Astrocyte (in vitro differentiated cells and primary cell): ENCODE results near the gene DPP4. TPM values are rescaled to one million over a fixed set of nuclear protein-coding genes. Genes with fewer than 3 reads are reported as not detected.

Source experiments
- DNase-seq: peaks from one replicate; pipeline ENCODE4 v3.0.0-alpha.2; 2010; ENCODE audit warnings: low read depth
- FAIRE-seq: peaks from 2 replicates; lab custom pipeline; 2011; peaks lifted over from hg19 to GRCh38; lab: Jason Lieb, UNC
- H2AFZ ChIP-seq: 2 replicates; pipeline ENCODE4 v1.6.0; 2012; ENCODE audit warnings: low read depth, low read length, inconsistent platforms
- H3K27ac ChIP-seq: 2 replicates; pipeline ENCODE4 v1.5.1; 2011; ENCODE audit warnings: low read depth, low read length, inconsistent platforms
- H3K27me3 ChIP-seq: 2 replicates; pipeline ENCODE4 v1.6.0; 2011; ENCODE audit warnings: low read length, inconsistent platforms; ENCODE audit not compliant: insufficient read depth
- H3K36me3 ChIP-seq: 2 replicates; pipeline ENCODE4 v1.5.1; 2011; ENCODE audit warnings: low read length, inconsistent platforms; ENCODE audit not compliant: insufficient read depth
- H3K4me1 ChIP-seq: 2 replicates; pipeline ENCODE4 v1.5.1; 2011; ENCODE audit warnings: low read length, inconsistent platforms; ENCODE audit not compliant: insufficient read depth
- H3K4me2 ChIP-seq: 2 replicates; pipeline ENCODE4 v1.6.0; 2012; ENCODE audit warnings: low read length, inconsistent platforms
- H3K4me3 ChIP-seq: 2 replicates; pipeline ENCODE4 v1.5.1; 2011; ENCODE audit warnings: low read depth, mild to moderate bottlenecking, low read length, inconsistent platforms; ENCODE audit not compliant: insufficient read depth
- H3K79me2 ChIP-seq: 2 replicates; pipeline ENCODE4 v1.6.0; 2012; ENCODE audit warnings: mild to moderate bottlenecking, low read length, inconsistent platforms; ENCODE audit not compliant: insufficient read depth
- H3K9ac ChIP-seq: 2 replicates; pipeline ENCODE4 v1.6.0; 2012; ENCODE audit warnings: mild to moderate bottlenecking, low read length, inconsistent platforms
- H3K9me3 ChIP-seq: 2 replicates; pipeline ENCODE4 v1.5.1; 2012; ENCODE audit warnings: low read depth, mild to moderate bottlenecking, low read length, inconsistent platforms; ENCODE audit not compliant: insufficient read depth
- H4K20me1 ChIP-seq: 2 replicates; pipeline ENCODE4 v1.6.0; 2012; ENCODE audit warnings: low read length, inconsistent platforms; ENCODE audit not compliant: insufficient read depth
- H3K27ac Mint-ChIP-seq: one replicate; pipeline ENCODE4 v1.8.0; 2021; ENCODE audit warnings: mild to moderate bottlenecking, mixed read lengths; ENCODE audit not compliant: unreplicated experiment
- H3K27me3 Mint-ChIP-seq: one replicate; pipeline ENCODE4 v1.8.0; 2021; ENCODE audit warnings: low read depth, mixed read lengths; ENCODE audit not compliant: unreplicated experiment
- H3K36me3 Mint-ChIP-seq: one replicate; pipeline ENCODE4 v1.8.0; 2021; ENCODE audit warnings: low read depth, mixed read lengths; ENCODE audit not compliant: unreplicated experiment
- H3K4me1 Mint-ChIP-seq: one replicate; pipeline ENCODE4 v1.8.0; 2021; ENCODE audit warnings: low read depth, mixed read lengths; ENCODE audit not compliant: unreplicated experiment
- H3K4me3 Mint-ChIP-seq: one replicate; pipeline ENCODE4 v1.8.0; 2021; ENCODE audit warnings: mild to moderate bottlenecking, moderate library complexity, mixed read lengths; ENCODE audit not compliant: unreplicated experiment
- H3K9me3 Mint-ChIP-seq: one replicate; pipeline ENCODE4 v1.8.0; 2021; ENCODE audit warnings: mild to moderate bottlenecking, mixed read lengths; ENCODE audit not compliant: unreplicated experiment
- CTCF ChIP-seq: IDR thresholded peaks from 2 replicates; pipeline ENCODE4 v1.5.1; 2011; ENCODE audit warnings: low read depth, mild to moderate bottlenecking, inconsistent platforms, low read length, moderate library complexity; ENCODE audit not compliant: insufficient read depth
- EZH2 ChIP-seq: IDR thresholded peaks from 2 replicates; pipeline ENCODE4 v1.6.1; 2012; ENCODE audit warnings: mild to moderate bottlenecking, low read length, inconsistent platforms; ENCODE audit not compliant: insufficient read depth
- total RNA-seq: library from RNA; stranded (reverse); gene quantifications from 2 replicates; pipeline ENCODE4 v1.2.1, GENCODE V29; 2021

The DPP4 gene
- total RNA-seq, 1 donor from 2014 or later: 5.3 TPM

- H3K27me3 ChIP-seq: no peaks in the 10 kb centered on the region
- no peak overlapping the region for H2AFZ ChIP-seq
- Mint-ChIP-seq H3K4me1 (peaks cover 18% of the 10 kb centered on the region), H3K9me3 (no peaks in the 10 kb centered on the region), H3K27ac (no peak overlapping the region), H3K4me3 (no peak overlapping the region), H3K27me3 (no peaks in the 10 kb centered on the region), H3K36me3 (no peaks in the 10 kb centered on the region)
- H3K36me3 ChIP-seq: no peaks in the 10 kb centered on the region
- H3K79me2 ChIP-seq: no peaks in the 10 kb centered on the region
- no peak overlapping the region for H3K27ac ChIP-seq
- no peaks in the 10 kb centered on the region for H4K20me1 ChIP-seq
- H3K4me2 ChIP-seq: no peak overlapping the region
- H3K9ac ChIP-seq: no peak overlapping the region
- DNase-seq (peak; percentile 18), FAIRE-seq (no peak)
- H3K4me3 ChIP-seq: no peak overlapping the region
- H3K4me1 ChIP-seq: peaks cover 7% of the 10 kb centered on the region
- TF ChIP-seq CTCF (no peak), EZH2 (no peak)
- H3K9me3 ChIP-seq: no peaks in the 10 kb centered on the region
Observed at GRCh38 chr2:161991991-161992390, 82.0 kb downstream of the DPP4 start.

GRCh38 chr2:161990741-161991140 is 83.3 kb downstream of the DPP4 start:
- Mint-ChIP-seq H3K9me3 (no peaks in the 10 kb centered on the region), H3K4me1 (peaks cover 18% of the 10 kb centered on the region), H3K27ac (peak overlapping the region; percentile 67), H3K4me3 (no peak overlapping the region), H3K27me3 (no peaks in the 10 kb centered on the region), H3K36me3 (no peaks in the 10 kb centered on the region)
- H3K36me3 ChIP-seq: no peaks in the 10 kb centered on the region
- peak overlapping the region; percentile 12 for H3K4me2 ChIP-seq
- H3K9me3 ChIP-seq: no peaks in the 10 kb centered on the region
- H3K4me1 ChIP-seq: peaks cover 7% of the 10 kb centered on the region
- no peaks in the 10 kb centered on the region for H3K79me2 ChIP-seq
- no peaks in the 10 kb centered on the region for H3K27me3 ChIP-seq
- peak overlapping the region; percentile 20 for H3K27ac ChIP-seq
- H3K9ac ChIP-seq: no peak overlapping the region
- no peaks in the 10 kb centered on the region for H4K20me1 ChIP-seq
- no peak overlapping the region for H3K4me3 ChIP-seq
- FAIRE-seq (peak; percentile 97), DNase-seq (peak; percentile 95)
- no peak for TF ChIP-seq CTCF
- TF ChIP-seq EZH2: no peak
- H2AFZ ChIP-seq: no peak overlapping the region

- Histone ChIP-seq H3K9me3 (no peaks in the 10 kb centered on the region), H3K27me3 (no peaks in the 10 kb centered on the region), H3K4me3 (no peak overlapping the region), H3K27ac (no peak overlapping the region), H3K79me2 (no peaks in the 10 kb centered on the region), H4K20me1 (no peaks in the 10 kb centered on the region), H3K4me2 (no peak overlapping the region), H3K9ac (no peak overlapping the region), H3K36me3 (no peaks in the 10 kb centered on the region), H3K4me1 (peaks cover 7% of the 10 kb centered on the region), H2AFZ (no peak overlapping the region)
- no peak for DNase-seq
- no peak overlapping the region for H3K27ac Mint-ChIP-seq
- no peak overlapping the region for H3K4me3 Mint-ChIP-seq
- no peaks in the 10 kb centered on the region for H3K9me3 Mint-ChIP-seq
- peaks cover 18% of the 10 kb centered on the region for H3K4me1 Mint-ChIP-seq
- TF ChIP-seq EZH2 (no peak), CTCF (no peak)
- no peaks in the 10 kb centered on the region for H3K27me3 Mint-ChIP-seq
- FAIRE-seq: no peak
- H3K36me3 Mint-ChIP-seq: no peaks in the 10 kb centered on the region
Observed at GRCh38 chr2:161990036-161990435, 84.0 kb downstream of the DPP4 start.
